GM15510 (cell line): ENCODE results near the gene AGAP1.

Source experiments
- POLR2A ChIP-seq: IDR thresholded peaks from 3 replicates; pipeline ENCODE4 v1.6.1; 2011; ENCODE audit warnings: borderline replicate concordance; ENCODE audit not compliant: insufficient read length; ENCODE audit errors: extremely low read depth

The AGAP1 gene

GRCh38 chr2:235734168-235734567 lies 240.3 kb downstream of the AGAP1 start:
- TF ChIP-seq POLR2A = no peak

- no peak for TF ChIP-seq POLR2A
Observed at GRCh38 chr2:235734688-235735231, 240.9 kb downstream of the AGAP1 start.

GRCh38 chr2:235737396-235737795 lies 243.6 kb downstream of the AGAP1 start:
- TF ChIP-seq POLR2A = no peak

GRCh38 chr2:235737840-235738239 lies 244.0 kb downstream of the AGAP1 start:
- TF ChIP-seq POLR2A = no peak

GRCh38 chr2:235739704-235740415 lies 246.0 kb downstream of the AGAP1 start:
- no peak for TF ChIP-seq POLR2A

- TF ChIP-seq POLR2A = no peak
Observed at GRCh38 chr2:235740821-235741220, 247.0 kb downstream of the AGAP1 start.

GRCh38 chr2:235744161-235744560 lies 250.3 kb downstream of the AGAP1 start:
- no peak for TF ChIP-seq POLR2A

- TF ChIP-seq POLR2A = no peak
Observed at GRCh38 chr2:235745597-235745996, 251.8 kb downstream of the AGAP1 start.

GRCh38 chr2:235746257-235746934 lies 252.6 kb downstream of the AGAP1 start:
- TF ChIP-seq POLR2A = no peak

- TF ChIP-seq POLR2A = no peak
Observed at GRCh38 chr2:235747001-235747785, 253.3 kb downstream of the AGAP1 start.

GRCh38 chr2:235747786-235748091 lies 253.9 kb downstream of the AGAP1 start:
- no peak for TF ChIP-seq POLR2A

- TF ChIP-seq POLR2A = no peak
Observed at GRCh38 chr2:235749121-235749770, 255.4 kb downstream of the AGAP1 start.

GRCh38 chr2:235749771-235750160 lies 255.9 kb downstream of the AGAP1 start:
- TF ChIP-seq POLR2A = no peak

- no peak for TF ChIP-seq POLR2A
Observed at GRCh38 chr2:235752846-235753245, 259.0 kb downstream of the AGAP1 start.
